NOMO-1 treated with DMSO at 0.1 percent for 48 hours (cell line): ENCODE data around the gene ROBO2.

Experiments
- DNase-seq: peaks from one replicate; lab custom pipeline; 2025; ENCODE audit not compliant: unreplicated experiment; lab: John Stamatoyannopoulos, UW

ROBO2 gene

DNA sequence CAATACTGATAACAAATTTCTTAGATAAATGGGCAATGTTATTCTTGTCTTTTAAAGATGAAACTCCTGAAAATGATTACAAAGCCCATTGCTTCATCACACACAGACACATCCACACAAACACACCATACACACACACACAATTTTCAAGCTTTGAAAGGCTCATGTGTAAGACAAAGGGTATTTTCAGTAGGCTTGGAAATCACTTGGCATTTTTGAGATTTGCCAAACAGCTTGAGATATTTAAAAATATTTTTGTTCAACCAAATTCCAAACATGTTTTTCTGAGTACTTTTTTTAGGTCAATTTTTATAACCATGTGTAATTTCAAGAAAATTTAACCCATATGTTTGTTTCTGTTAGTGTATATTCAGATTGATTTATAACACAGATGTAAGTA lies 283.7 kb downstream of the ROBO2 start:
- no peak for DNase-seq

DNA sequence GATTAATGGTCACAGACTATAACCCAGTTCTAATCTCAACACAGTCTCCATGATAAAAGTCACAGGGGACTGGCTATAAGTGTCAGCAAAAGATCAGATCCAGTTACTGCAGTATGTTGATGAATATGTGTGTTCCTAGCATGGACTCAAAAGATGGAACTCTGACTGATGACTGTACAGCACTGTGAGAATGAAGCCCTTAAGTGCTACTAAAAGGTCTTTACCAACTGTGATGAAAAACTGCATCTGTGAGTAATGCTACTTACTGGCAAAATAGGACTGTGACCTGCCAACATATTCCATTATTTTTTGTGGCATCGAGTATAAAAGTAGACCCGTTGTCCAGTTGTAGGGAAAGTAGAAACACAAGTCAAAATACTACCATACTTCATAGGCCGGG lies 284.2 kb downstream of the ROBO2 start:
- no peak for DNase-seq

DNA sequence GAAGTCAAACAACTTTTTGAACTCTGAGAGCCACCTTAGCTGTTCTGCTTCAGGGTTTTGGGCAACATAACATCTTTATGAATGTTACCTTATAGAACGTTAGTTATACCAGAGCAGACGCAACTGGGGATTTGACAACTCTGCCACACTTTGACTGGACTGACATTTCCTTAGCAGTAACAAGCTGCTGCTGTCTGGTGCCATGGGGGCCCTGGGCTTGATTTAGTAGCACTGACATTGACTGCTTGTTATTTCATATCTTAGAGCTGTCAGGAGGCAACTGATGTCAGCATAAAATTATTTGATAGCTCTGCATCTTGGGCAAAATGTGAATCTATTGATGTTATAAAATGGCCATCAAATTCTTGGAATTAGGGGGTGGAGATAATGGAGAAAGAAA lies 285.4 kb downstream of the ROBO2 start:
- no peak for DNase-seq

DNA sequence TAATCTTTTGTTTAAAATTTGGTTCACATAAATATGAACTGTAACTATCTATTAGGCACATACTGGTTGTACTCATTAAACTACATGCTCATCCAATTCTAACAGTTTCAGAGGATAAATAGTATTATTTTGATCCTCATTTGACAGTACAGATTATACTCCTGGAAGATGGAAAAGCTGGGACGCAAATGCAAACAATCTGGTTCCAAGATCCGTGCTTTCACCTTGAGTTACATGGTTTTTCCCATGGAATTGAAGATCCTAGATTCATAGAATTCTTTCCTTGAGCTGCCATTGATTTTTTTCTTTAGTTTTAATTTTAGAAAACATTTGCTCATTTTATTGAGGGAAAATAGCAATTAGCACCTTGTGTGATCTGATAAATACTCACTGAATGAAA lies 285.8 kb downstream of the ROBO2 start:
- no peak for DNase-seq

DNA sequence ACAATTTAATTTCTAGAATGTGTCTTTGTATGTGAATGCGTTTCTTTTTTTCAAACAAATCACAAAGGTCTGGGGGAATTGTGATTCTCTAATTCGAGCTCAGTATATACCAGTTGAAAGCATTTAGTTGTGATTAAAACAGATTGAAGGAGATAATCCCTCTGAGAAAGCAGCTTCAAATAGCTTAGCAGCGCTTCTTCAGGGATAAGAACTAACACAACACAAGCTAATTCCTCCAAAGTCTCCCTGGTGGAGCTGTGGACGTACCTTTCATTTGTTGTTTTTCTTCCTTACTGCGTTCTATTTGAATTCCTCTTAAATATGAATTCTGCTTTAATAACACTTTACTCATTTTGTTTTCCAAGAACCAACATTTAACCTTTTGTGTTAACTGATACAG lies 286.7 kb downstream of the ROBO2 start:
- no peak for DNase-seq

DNA sequence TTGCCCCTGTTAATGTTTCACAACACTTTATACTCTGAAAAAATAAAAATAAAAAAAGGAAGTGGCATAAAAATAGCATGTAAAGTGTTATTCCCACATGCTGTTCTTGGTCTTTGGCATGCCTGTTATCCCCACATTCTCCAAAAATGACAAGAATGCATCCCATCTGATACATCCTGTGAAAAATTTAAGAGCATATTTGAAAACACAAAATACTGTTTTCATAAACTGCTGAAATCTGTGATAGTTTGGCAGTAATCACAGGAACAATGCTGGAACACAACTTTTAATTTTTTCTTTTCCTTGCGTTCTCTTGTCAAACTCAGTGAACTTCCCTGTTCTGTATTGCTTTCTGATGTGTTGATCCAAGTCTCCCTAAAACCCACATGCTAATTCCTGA lies 288.8 kb downstream of the ROBO2 start:
- DNase-seq = no peak

DNA sequence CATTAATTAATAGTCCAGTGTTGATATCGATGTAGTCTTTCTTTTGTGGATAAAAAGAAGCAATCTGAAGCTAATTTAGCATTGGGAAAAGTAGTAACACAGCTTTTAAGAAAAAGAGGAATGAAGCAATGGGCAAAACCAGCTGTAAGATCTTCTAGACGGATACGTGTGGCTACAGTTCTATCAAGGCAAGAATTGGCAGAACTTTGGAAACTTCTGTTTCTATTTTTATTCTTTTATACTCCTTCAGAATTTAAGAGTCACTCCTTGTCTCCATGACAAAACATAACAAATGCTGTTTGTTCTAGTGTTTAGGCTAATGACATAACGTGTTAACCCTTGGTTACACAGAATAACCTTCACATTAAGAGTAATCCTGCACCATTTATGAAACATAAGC lies 289.2 kb downstream of the ROBO2 start:
- DNase-seq = peak; percentile 4

DNA sequence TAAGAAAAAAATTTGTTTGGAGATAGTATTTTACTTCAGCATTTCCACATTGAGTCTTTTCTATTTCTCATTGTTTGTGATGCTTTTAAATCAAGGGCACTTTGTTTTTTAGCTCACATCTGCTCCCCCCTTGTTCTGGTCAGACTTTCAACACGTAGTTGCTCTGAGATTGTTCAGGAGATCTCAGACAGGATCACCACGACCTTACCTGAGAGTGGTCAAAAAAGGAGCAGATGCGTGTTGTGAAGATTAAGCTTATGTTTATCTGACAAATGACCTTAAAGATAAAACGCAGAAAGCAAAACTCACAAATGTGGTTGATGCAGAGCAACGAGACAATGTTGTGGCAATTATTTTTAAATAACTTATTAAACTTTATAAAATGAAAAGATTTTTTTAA lies 298.3 kb downstream of the ROBO2 start:
- DNase-seq = no peak

DNA sequence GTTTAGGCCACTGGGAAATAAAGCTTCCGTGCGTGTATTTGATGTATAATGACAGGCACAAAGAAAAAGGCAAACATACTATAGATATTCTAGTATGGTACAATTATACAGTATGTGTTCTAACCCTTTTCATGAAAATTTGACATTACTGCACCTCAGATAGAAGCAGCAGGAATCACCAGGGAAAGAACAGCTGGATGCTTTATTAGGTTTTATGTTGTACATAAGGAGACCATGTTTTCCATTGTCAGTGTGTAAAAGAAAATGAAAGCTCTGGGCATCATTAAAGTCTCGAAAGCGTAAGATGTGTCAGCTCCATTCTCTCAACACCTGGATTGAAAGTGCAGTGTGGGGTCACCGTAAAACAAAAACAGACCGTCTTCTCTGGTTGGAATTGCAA lies 302.1 kb downstream of the ROBO2 start:
- DNase-seq = no peak

DNA sequence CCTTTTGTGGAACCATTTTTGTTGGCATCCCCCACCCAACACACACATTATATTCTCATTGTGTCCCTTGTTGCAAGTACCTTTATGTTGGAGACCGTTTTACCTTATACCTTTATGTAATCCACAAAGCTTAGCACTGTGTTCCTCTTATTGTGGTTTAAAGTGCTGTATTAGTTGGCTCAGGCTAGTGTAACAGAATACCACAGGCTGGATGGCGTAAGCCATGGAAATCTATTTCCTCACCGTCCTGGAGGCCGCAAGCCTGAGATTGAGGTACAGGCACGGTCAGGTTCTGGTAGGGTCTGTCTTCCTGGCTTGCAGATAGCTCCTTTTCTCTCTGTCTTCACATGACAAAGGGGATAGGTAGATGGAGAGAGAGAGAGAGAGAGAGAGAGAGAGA lies 302.8 kb downstream of the ROBO2 start:
- DNase-seq = peak; percentile 11

DNA sequence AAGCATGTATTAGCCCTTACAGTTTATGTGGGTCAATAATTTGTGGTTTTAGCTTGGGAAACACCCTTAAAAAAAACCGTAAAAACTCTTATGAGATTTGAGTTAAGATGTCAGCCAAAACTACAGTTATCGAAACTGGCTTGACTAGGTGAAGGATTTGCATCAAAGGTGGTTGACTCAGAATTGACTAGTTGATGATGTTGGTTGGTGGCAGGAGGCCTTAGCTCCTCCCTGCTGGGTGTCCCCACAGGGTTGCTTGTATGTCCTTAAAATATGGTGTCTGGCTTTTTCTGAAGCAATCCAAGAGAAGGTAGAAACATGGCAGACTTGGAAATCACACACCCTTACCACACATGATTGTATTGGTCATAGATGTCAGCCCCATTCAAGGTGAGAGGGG lies 305.1 kb downstream of the ROBO2 start:
- no peak for DNase-seq

DNA sequence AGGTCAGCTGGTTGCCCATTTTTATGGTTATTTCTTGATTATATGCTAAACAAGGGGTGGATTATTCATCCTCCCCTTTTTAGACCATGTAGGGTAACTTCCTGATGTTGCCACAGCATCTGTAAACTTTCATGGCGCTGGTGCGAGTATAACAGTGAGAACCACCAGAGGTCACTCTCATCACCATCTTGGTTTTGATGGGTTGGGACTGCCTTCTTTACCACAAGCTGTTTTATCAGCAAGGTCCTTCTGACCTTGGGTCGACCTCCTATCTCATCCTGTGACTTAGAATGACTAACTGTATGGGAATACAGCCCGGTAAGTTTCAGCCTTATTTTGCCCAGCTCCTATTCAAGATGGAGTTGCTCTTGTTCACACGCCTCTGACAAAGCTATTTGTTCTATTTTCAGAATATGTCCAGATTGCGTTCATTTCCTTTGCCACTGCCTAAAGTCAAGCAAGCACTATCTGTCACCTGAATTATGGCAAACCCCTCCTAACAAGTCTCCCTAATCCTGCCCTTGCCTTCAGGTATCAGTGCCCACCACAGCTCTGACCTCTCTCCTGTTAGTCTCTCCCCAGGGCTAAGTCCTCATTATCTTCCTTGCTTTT lies 308.5 kb downstream of the ROBO2 start:
- peak; percentile 2 for DNase-seq

DNA sequence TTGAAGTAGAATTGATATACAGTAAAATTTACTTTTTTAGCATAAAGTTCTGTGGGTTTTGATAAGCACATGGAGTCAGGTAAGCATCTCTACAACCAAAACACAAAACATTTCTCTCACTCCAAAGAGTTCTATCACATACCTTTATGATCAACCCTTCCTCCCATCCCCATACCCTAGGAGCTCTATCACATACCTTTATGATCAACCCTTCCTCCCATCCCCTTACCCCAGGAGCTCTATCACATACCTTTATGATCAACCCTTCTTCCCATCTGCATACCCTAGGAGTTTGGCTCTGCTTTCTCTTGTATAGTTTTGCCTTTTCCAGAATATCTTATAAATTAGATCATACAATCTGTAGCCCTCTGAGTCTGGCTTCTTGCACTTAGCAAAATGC lies 315.1 kb downstream of the ROBO2 start:
- DNase-seq = no peak

DNA sequence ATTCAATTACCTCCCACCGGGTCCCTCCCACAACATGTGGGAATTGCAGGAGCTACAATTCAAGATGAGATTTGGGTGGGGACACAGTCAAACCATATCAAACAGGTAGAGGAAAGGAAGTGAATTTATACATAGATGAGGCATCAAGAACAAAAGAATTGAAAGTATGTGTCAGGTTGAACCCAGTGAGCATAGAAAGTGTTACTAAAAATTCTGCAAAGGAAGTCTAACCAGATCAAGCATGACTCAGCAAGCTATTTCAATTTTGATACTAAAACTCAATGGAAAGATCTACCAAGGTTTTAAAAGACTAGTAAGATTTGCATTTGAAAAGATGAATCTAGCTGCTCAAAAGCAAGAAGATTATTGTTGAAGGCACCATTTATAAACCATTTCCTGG lies 323.0 kb downstream of the ROBO2 start:
- no peak for DNase-seq

DNA sequence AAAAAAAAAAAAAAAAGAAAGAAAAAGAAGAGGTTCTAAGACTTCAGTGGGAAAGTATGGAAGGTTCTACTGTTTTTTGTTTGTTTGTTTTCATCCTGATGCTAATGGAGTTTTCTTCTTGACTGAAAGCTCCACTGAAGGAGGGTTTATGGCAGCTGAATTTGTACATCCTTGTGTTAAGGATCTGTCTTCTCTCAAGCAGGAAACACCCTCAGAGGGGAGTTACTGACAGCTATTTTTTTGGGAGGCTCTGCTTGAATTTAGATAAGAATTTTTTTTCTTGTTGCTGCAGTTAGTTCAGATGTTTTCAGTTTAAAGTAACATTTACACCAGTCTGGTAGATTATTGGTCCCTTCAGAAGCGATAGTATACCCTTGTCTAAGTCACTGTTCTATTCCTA lies 325.3 kb downstream of the ROBO2 start:
- DNase-seq = no peak

DNA sequence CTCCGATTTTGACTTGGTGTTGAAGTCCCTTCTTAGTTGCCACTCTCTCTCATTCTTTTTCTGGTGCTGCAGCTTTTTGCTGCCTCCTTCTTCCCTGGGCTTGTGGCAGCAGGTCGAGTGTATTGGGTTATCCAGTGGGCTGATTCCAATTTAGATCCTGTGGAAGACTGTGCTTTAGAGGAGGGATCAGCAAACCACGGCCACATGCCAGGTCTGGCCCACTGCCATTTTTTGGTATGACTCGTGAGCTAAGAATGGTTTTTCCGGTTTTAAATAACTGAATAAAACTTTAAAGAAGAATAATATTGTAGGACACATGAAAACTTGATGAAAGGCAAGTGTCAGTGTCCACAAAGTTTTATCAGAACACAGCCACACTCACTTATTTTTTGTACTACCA lies 330.5 kb downstream of the ROBO2 start:
- DNase-seq = no peak

DNA sequence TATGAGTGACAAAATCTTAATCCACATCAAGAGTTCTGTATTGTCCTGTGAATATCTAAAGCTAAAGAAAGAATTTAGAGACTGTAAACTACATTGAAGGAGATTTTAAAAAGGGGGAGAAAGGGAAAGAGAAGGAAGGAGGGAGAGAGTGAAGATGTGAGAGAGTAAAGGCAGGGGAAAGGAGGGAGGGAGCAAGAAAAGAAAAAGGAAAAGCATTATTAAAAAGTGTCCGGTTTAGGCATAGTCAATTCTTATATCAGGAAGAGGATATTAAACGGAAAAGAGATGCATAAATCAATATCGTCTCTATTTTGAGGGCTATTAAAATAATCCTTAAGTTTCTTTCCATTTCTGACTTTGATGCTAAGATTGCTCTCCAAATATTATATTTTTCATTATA lies 332.1 kb downstream of the ROBO2 start:
- no peak for DNase-seq

DNA sequence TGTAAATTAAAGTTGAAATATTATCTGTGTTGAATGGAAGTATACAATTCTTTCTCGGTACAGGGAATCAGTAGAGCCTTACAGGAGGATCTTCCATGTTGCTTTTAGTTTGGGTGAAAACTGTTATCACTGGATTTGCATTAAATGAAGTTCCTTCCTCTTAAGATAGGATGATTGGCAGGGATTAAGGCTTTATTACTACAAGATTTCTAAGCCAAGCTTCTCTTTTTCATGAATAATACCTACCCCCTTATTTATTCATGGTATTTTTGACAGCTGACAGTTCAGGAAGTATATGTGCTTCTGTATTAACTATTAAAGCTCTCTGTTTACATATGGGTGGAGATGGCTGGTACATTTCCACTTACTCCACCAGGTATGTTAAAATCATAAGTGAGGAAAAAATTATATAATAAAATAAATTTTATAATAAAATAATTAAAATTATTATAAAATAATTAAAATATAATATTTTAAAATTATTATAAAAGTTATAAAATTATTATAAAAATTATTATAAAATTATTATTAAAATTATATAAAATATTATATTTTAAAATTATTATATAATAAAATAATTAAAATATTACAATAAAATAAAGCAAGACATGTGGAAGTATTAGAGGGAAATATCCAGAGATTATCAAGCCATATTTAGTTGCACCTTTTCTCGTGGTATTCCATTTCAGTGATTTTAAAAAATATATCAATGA lies 332.9 kb downstream of the ROBO2 start:
- no peak for DNase-seq

DNA sequence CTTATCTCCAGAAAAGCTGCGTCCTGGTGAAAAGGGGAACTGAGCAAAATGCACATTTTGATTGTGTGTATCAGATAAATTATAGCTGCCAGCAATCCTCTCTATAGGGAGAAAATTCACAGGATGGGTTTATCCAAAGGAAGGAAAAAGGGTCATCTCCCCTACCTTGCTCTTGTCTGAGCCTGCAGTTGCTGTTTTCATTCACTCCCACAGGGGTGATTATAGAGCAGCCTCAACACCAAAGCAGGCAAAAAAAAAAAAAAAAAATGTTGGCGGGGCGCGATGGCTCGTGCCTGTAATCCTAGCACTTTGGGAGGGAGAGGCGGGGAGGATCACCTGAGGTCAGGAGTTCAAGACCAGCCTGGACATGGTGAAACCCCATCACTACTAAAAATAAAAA lies 333.7 kb downstream of the ROBO2 start:
- DNase-seq = no peak

DNA sequence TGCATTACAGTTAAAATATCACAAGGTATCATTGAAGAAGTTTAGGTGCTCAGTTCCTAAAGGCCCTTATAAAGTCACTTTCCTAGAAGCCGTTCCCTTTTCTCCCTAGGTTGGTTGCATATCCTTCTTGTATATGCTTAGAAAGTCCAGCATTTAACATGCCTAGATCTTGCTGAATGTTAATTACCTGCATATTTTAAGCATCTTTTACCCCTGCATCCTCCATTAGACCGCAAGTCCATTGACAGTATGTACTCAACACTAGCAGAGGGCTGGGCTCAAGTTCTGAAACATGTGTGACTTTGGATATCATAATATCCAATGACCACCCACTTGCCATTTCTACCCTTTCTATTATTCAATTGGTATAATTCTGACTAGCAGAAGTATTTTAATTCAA lies 336.6 kb downstream of the ROBO2 start:
- no peak for DNase-seq

DNA sequence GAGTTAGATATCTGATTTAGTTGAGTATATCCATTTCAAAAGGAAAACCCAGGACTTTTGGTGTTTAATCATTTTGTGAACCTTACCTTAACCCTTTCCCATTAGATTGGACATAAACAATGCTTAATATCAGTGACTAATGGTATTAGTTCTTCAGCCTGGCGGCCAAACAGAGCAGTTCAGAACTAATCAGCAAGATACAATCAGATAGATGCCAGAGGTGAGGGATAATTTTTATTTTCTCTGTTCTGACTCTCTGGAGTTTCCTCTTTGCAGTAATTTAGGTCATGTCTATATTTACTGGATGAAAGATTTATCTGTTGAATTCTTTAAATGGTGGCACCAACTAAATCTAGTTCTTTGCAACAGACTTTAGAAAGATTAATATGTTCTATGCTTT lies 337.8 kb downstream of the ROBO2 start:
- no peak for DNase-seq

DNA sequence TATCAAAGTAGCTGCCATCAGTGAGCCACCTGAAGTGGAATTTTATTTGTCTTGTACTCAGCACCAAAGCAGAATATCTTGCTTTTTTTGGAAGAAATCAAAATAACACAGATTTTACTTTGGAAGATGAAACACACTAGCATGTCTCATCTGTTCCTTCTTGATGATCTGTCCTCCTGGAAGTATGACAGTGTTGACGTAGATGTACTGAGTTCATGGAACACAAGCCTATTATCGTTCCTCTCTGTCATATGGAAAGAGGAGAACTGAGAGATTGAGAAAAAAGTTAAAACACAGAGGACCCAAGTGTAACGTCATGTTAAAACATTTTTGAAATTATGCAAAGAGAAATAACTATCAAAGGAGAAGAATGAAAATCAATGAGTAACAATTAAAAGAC lies 340.2 kb downstream of the ROBO2 start:
- DNase-seq = no peak

DNA sequence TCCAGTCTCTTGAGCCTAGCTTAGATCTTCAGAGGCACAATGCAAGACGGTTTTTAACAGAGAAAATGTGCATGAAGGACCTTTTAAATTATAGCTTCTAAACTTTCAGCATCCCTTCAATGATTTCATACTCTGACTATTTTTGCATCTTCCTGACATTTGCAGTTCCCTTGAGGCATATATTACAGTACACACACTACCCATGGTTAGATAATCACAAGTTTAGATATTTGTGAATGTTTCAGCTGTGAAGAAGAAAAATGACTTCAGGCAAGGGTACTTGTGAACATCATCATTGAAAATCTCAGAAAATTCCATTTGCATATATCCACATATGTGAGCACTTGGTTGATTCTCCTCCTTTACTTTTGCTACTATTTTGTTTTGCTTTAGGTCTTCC lies 341.5 kb downstream of the ROBO2 start:
- no peak for DNase-seq
